ENCODE measurements around the gene ICE1.
"Not testable (repeated sequence)": the region's sequence is repeated elsewhere in the genome, so short reads cannot be mapped to it uniquely, and the experiment has no call there.

The ICE1 gene

GRCh38 chr5:5409151-5409810 is 13.2 kb upstream of the ICE1 start:
- no peaks in the 10 kb centered on the region for H3K79me2 ChIP-seq (ENCODE audit: insufficient read depth, low read length)
- no peaks in the 10 kb centered on the region for H4K20me1 ChIP-seq (ENCODE audit: insufficient read depth, low read length)
- H3K9ac ChIP-seq (ENCODE audit: low read depth, low read length) = no peak overlapping the region
- H3K9me3 ChIP-seq (ENCODE audit: insufficient read depth, low read length, severe bottlenecking) = peaks cover 25% of the 10 kb centered on the region
- no peaks in the 10 kb centered on the region for H3K27me3 ChIP-seq (ENCODE audit: insufficient read depth, low read length, poor library complexity)
- no peak overlapping the region for H2AFZ ChIP-seq (ENCODE audit: low read depth, low read length)
- no peak overlapping the region for H3K27ac ChIP-seq (ENCODE audit: low read length)
- H3K4me2 ChIP-seq (ENCODE audit: insufficient read depth, low read length) = no peak overlapping the region
- no peaks in the 10 kb centered on the region for H3K36me3 ChIP-seq (ENCODE audit: insufficient read depth, low read length)
- TF ChIP-seq EZH2 (IDR thresholded peaks at IDR 0.05; ENCODE audit: borderline replicate concordance, low read depth, low read length, severe bottlenecking) (no peak), CTCF (IDR thresholded peaks at IDR 0.05; ENCODE audit: borderline replicate concordance, extremely low read depth, low read length, poor library complexity, severe bottlenecking) (no peak)
- ATAC-seq (ENCODE audit: insufficient read depth, low read depth) (no peak), DNase-seq (peak; percentile 56)
- H3K4me3 ChIP-seq (ENCODE audit: low read depth in 1 of 2, low read length in 2 of 2) = no peak overlapping the region
- H3K4me1 ChIP-seq (ENCODE audit: insufficient read depth, low read length) = no peaks in the 10 kb centered on the region

- H3K4me1 ChIP-seq (ENCODE audit: insufficient read depth, low read length); H3K27me3 ChIP-seq (ENCODE audit: insufficient read depth, low read length, poor library complexity); H3K79me2 ChIP-seq (ENCODE audit: insufficient read depth, low read length); H3K9ac ChIP-seq (ENCODE audit: low read depth, low read length); DNase-seq; H3K4me3 ChIP-seq (ENCODE audit: low read depth in 1 of 2, low read length in 2 of 2); H2AFZ ChIP-seq (ENCODE audit: low read depth, low read length); H3K4me2 ChIP-seq (ENCODE audit: insufficient read depth, low read length); ATAC-seq (ENCODE audit: insufficient read depth, low read depth); H3K36me3 ChIP-seq (ENCODE audit: insufficient read depth, low read length); H3K27ac ChIP-seq (ENCODE audit: low read length); H4K20me1 ChIP-seq (ENCODE audit: insufficient read depth, low read length): not testable (repeated sequence)
- peaks cover 12% of the 10 kb centered on the region for H3K9me3 ChIP-seq (ENCODE audit: insufficient read depth, low read length, severe bottlenecking)
Measured at GRCh38 chr5:5413856-5414255, 8.6 kb upstream of the ICE1 start.

GRCh38 chr5:5414999-5415398 is 7.5 kb upstream of the ICE1 start:
- DNase-seq = no peak
- no peaks in the 10 kb centered on the region for H3K36me3 ChIP-seq (ENCODE audit: insufficient read depth, low read length)
- H3K27ac ChIP-seq (ENCODE audit: low read length) = no peak overlapping the region
- H3K27me3 ChIP-seq (ENCODE audit: insufficient read depth, low read length, poor library complexity) = no peaks in the 10 kb centered on the region
- H3K9ac ChIP-seq (ENCODE audit: low read depth, low read length) = no peak overlapping the region
- peaks cover under 1% of the 10 kb centered on the region; the same call in 1 of the 2 replicates for H3K4me1 ChIP-seq (ENCODE audit: insufficient read depth, low read length)
- no peaks in the 10 kb centered on the region for H4K20me1 ChIP-seq (ENCODE audit: insufficient read depth, low read length)
- no peak overlapping the region for H3K4me2 ChIP-seq (ENCODE audit: insufficient read depth, low read length)
- H2AFZ ChIP-seq (ENCODE audit: low read depth, low read length) = no peak overlapping the region
- peaks cover under 1% of the 10 kb centered on the region for H3K9me3 ChIP-seq (ENCODE audit: insufficient read depth, low read length, severe bottlenecking)
- H3K4me3 ChIP-seq (ENCODE audit: low read depth in 1 of 2, low read length in 2 of 2) = no peak overlapping the region
- no peaks in the 10 kb centered on the region for H3K79me2 ChIP-seq (ENCODE audit: insufficient read depth, low read length)
- no peak for ATAC-seq (ENCODE audit: insufficient read depth, low read depth)
- TF ChIP-seq EZH2 (IDR thresholded peaks at IDR 0.05; ENCODE audit: borderline replicate concordance, low read depth, low read length, severe bottlenecking) = no peak
- TF ChIP-seq CTCF (IDR thresholded peaks at IDR 0.05; ENCODE audit: borderline replicate concordance, extremely low read depth, low read length, poor library complexity, severe bottlenecking) = no peak

GRCh38 chr5:5416733-5417132 is 5.7 kb upstream of the ICE1 start:
- peaks cover 17% of the 10 kb centered on the region for H3K4me1 ChIP-seq (ENCODE audit: insufficient read depth, low read length)
- no peak overlapping the region for H3K4me3 ChIP-seq (ENCODE audit: low read depth in 1 of 2, low read length in 2 of 2)
- no peak overlapping the region for H3K9ac ChIP-seq (ENCODE audit: low read depth, low read length)
- H3K27me3 ChIP-seq (ENCODE audit: insufficient read depth, low read length, poor library complexity) = no peaks in the 10 kb centered on the region
- TF ChIP-seq CTCF (IDR thresholded peaks at IDR 0.05; ENCODE audit: borderline replicate concordance, extremely low read depth, low read length, poor library complexity, severe bottlenecking) (no peak), EZH2 (IDR thresholded peaks at IDR 0.05; ENCODE audit: borderline replicate concordance, low read depth, low read length, severe bottlenecking) (no peak)
- H3K4me2 ChIP-seq (ENCODE audit: insufficient read depth, low read length) = no peak overlapping the region
- ATAC-seq (ENCODE audit: insufficient read depth, low read depth) (no peak), DNase-seq (no peak)
- no peaks in the 10 kb centered on the region for H3K36me3 ChIP-seq (ENCODE audit: insufficient read depth, low read length)
- H2AFZ ChIP-seq (ENCODE audit: low read depth, low read length) = no peak overlapping the region
- no peak overlapping the region for H3K27ac ChIP-seq (ENCODE audit: low read length)
- H3K79me2 ChIP-seq (ENCODE audit: insufficient read depth, low read length) = peaks cover 4% of the 10 kb centered on the region; the same call in 1 of the 2 replicates
- H3K9me3 ChIP-seq (ENCODE audit: insufficient read depth, low read length, severe bottlenecking) = no peaks in the 10 kb centered on the region
- H4K20me1 ChIP-seq (ENCODE audit: insufficient read depth, low read length) = no peaks in the 10 kb centered on the region
